Endothelial cell of umbilical vein (primary cell): ENCODE measurements around the gene BNIPL.

Experiments
- FOS ChIP-seq: IDR thresholded peaks from 2 replicates; pipeline ENCODE4 v1.6.1; 2011; ENCODE audit warnings: mild to moderate bottlenecking, low read length, moderate library complexity, borderline replicate concordance; ENCODE audit not compliant: insufficient read depth
- GATA2 ChIP-seq: IDR thresholded peaks from 2 replicates; pipeline ENCODE4 v1.7.0; 2011; ENCODE audit warnings: low read depth, mild to moderate bottlenecking, moderate library complexity, mixed read lengths, low read length; ENCODE audit not compliant: insufficient read length, insufficient read depth
- MYC ChIP-seq: IDR thresholded peaks from one replicate; pipeline ENCODE4 v1.6.1; 2011; ENCODE audit warnings: mild to moderate bottlenecking, low read depth, low read length
- POLR2A ChIP-seq: IDR thresholded peaks from 2 replicates; pipeline ENCODE4 v1.6.1; 2012; ENCODE audit warnings: low read depth, mild to moderate bottlenecking, control low read depth, low read length
- POLR2AphosphoS5 ChIP-seq: IDR thresholded peaks from 2 replicates; pipeline ENCODE4 v1.6.1; 2012; ENCODE audit warnings: low read depth, mild to moderate bottlenecking, control low read depth, low read length, moderate library complexity; ENCODE audit not compliant: insufficient read depth
- TF ChIP-seq, protein P1 (sequence below): IDR thresholded peaks from 2 replicates; pipeline ENCODE4 v1.6.1; 2011; ENCODE audit not compliant: insufficient read depth, insufficient read length
- TF ChIP-seq, protein P2 (sequence below), 2 donors: IDR thresholded peaks; 1 replicate in 1 of 2; 2 replicates in 1 of 2; pipeline ENCODE4 v1.5.1; 2011; ENCODE audit warnings: low read length in 2 of 2, mild to moderate bottlenecking in 2 of 2, moderate library complexity in 2 of 2, control low read depth in 1 of 2, inconsistent platforms in 1 of 2, low read depth in 1 of 2; ENCODE audit not compliant: insufficient read depth in 1 of 2; ENCODE audit errors: extremely low read depth in 1 of 2

DNA sequence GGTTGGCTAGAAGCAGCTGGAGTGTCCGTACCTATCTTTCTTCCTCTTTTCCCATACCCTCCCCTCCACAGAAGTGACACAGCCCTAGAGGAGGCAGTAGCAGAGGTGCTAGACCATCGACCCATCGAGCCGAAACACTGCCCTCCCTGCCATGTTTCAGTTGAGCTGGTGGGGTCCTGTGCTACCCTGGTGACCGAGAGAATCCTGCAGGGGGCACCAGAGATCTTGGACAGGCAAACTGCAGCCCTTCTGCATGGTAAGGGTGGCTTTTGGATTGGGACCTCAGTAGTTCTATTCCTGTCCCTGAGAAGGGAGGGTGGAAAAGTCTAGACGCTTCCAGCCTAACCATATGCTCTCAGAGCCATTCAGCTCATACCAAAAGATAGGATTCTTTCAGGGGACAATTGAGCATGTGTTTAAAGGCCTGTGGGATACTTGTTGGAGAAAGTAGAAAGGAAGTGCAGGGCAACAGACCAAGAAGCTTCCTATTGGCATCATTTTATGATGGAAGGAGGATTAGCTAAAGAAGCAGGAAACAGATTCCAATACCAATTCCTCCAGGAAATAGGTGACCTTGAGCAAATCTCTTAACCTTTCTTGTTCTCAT, 11.7 kb upstream of the BNIPL start:
- TF ChIP-seq POLR2A (no peak), FOS (no peak), POLR2AphosphoS5 (no peak), MYC (no peak), GATA2 (no peak)
- TF ChIP-seq, protein P1, sequence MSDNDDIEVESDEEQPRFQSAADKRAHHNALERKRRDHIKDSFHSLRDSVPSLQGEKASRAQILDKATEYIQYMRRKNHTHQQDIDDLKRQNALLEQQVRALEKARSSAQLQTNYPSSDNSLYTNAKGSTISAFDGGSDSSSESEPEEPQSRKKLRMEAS: no peak
- TF ChIP-seq, protein P2, sequence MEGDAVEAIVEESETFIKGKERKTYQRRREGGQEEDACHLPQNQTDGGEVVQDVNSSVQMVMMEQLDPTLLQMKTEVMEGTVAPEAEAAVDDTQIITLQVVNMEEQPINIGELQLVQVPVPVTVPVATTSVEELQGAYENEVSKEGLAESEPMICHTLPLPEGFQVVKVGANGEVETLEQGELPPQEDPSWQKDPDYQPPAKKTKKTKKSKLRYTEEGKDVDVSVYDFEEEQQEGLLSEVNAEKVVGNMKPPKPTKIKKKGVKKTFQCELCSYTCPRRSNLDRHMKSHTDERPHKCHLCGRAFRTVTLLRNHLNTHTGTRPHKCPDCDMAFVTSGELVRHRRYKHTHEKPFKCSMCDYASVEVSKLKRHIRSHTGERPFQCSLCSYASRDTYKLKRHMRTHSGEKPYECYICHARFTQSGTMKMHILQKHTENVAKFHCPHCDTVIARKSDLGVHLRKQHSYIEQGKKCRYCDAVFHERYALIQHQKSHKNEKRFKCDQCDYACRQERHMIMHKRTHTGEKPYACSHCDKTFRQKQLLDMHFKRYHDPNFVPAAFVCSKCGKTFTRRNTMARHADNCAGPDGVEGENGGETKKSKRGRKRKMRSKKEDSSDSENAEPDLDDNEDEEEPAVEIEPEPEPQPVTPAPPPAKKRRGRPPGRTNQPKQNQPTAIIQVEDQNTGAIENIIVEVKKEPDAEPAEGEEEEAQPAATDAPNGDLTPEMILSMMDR (IDR thresholded peaks at IDR 0.05; ENCODE audit: extremely low read depth in 1 of 2, insufficient read depth in 1 of 2, low read depth in 1 of 2, low read length in 2 of 2): peak; percentile 76 to 88
